GM21528 (cell line): ENCODE data around the gene PER1.

Experiments
- ATAC-seq: cut with Tn5 transposase; IDR thresholded peaks from one replicate; pipeline ENCODE4 v1.9.1; 2021; ENCODE audit warnings: mild to moderate bottlenecking, moderate library complexity; ENCODE audit not compliant: unreplicated experiment, low FRiP score

The PER1 gene, protein sequence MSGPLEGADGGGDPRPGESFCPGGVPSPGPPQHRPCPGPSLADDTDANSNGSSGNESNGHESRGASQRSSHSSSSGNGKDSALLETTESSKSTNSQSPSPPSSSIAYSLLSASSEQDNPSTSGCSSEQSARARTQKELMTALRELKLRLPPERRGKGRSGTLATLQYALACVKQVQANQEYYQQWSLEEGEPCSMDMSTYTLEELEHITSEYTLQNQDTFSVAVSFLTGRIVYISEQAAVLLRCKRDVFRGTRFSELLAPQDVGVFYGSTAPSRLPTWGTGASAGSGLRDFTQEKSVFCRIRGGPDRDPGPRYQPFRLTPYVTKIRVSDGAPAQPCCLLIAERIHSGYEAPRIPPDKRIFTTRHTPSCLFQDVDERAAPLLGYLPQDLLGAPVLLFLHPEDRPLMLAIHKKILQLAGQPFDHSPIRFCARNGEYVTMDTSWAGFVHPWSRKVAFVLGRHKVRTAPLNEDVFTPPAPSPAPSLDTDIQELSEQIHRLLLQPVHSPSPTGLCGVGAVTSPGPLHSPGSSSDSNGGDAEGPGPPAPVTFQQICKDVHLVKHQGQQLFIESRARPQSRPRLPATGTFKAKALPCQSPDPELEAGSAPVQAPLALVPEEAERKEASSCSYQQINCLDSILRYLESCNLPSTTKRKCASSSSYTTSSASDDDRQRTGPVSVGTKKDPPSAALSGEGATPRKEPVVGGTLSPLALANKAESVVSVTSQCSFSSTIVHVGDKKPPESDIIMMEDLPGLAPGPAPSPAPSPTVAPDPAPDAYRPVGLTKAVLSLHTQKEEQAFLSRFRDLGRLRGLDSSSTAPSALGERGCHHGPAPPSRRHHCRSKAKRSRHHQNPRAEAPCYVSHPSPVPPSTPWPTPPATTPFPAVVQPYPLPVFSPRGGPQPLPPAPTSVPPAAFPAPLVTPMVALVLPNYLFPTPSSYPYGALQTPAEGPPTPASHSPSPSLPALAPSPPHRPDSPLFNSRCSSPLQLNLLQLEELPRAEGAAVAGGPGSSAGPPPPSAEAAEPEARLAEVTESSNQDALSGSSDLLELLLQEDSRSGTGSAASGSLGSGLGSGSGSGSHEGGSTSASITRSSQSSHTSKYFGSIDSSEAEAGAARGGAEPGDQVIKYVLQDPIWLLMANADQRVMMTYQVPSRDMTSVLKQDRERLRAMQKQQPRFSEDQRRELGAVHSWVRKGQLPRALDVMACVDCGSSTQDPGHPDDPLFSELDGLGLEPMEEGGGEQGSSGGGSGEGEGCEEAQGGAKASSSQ (N-terminal part only)

DNA sequence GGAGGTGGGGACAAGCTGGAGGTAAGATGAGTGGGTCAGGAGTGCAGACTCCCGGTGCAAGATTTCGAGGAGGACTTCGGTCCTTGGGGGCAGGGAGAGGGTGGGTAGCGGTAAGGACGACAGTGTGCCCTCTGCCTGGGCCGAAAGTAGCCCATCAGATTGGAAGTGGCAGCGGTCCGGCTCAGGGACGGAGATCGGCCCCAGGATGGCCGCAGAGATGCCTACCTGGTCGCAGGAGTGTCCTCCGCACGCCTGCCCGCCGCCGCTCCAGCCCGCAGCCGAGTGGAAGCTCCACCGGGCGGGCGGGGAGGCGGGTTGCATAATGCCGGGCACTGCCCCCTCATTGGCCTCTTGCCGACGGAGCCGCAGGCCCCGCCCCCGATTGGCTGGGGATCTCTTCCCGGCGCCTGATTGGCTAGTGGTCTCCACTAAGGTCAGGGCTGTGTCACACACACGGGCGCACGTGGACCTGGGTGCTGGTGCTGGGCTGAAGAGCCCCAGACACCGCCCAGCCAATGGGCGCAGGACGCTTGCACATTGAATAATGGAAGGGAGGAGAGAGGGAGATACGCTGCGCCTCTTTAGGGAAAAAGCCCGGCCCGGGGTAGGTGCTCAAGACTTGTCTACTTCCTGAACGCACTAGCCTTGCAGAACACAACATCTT, at the start of gene PER1:
PER1 (minus strand) TSS at position 293 of the 664 bp plus-strand sequence. CDS start 1,698 bp downstream, outside the sequence.
- ATAC-seq: no peak

DNA sequence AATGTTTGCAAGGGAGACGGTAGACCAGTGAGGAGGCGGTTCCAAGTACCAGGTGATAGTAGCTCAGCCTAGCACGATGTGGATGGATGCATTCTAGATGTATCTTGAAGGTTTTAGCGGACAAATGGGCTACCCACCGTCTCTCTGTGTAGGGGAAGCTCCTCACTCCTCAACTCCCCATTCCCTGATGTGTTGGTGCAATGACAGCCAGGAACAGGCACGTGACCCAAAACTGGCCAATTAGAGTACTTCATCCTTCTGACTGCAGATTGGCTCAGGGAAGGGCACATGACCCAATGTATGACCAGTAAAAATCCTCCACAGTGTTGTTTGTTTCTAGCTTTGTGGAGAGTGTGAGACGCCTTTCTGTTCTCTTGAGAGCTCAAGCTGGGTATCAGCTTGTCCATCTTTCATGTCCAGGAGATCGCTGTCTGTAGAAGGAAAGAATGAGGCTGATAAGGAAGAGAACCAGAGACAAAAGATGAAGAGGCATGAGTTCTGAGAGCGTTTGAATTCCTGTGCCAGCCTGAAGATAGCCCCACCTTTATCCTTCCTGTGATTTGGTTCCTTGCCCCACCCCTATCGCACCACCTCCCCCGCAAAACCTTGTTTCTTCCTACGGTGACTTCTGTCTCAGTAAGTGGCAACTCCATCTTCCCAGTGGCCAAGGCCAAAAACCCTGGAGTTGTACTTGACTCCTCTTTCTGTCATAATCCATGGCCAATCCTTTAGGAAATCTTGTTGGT, 40.0 kb upstream of the PER1 start:
- no peak for ATAC-seq

DNA sequence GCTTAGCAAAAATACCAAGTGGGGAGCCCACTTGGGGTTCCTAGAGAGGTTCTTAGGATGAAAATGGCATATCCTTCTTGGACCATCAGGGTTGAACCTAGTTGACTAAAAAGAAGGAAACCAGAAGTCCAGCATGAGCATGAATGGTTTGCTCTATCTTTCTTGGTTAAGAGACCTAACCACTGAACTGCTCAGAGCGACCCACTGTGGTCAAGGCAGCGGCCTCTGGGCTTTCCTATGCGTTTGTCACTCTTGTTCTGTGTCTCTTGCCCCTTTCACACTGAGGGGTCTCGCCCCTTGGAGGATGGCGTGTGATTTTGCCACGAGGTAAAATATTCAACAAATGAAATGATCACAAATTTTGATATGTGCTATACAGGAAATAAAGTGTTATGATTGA, 38.3 kb upstream of the PER1 start:
- no peak for ATAC-seq

DNA sequence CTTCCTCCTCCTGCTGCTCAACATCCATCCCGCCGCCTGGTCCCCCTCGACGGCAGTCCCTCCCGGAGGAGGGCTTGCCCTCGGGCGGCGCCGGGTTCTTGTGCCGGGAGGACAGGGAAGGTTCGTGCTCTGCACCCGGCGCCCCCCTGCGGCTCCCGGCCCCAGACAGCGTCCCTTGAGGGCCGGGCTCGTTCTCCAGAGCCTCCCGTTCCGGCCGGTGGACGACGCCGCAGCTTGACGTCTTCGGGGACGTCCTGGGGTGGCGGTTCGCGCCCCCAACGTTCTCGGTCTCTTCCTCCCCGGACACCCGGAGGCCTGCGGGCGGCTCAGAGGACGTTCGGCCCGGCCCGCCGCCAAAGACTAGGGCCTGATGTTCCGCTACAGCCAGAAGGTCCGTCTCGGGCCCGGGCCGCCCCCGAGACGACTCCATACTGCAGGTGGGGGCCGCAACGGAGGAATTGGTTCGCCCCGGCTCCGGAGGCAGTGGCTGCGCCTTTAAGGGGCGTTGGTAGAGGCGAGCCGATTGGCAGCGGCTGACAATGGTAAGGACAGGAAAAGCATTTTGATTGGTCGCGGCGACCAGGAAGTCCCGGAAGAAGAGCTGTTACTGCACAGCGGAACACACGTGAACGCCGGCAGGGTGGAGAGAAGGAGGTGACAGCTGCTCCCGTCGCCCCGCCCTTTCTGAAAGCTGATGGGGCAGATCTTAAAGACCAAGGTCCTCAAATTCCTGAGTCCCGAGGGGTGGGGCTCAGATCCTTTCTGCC, 37.7 kb upstream of the PER1 start, which contains the start of gene BORCS6:
BORCS6 (minus strand) TSS at position 470 of the 767 bp plus-strand sequence; CDS start at position 430, 40 bp downstream.
- peak; percentile 49 for ATAC-seq

DNA sequence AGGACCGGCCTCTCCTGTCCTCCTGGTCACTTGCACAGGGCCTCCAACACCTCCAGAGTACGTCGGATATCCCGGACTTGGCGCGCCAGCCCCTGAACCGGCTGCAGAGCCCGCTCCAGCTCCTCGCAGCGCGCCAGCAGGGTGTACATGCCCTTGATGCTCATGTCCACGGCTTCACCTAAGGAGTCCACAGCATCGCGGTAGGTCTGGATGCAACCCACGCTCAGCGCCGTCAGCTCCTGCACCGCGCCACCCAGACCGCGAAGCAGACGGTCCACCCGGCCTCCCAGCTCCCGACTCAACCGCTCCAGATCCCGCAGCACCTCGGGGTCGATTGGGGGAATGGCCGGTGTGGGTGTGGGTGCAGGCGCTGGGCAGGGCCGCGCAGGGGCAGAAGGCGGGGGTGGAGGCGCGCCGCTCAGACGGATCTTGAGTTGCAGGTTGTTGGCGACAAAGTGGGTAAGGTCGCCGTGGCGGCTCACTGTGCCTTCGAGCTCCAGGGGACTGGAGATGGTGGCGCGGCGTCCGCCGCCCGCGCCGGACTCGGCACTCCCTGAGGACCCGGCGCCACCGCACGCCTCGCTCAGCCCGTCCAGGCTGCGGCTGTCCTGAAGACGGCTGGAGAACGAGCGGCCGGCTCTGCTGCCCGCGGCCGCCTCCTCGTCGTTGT, 37.0 kb upstream of the PER1 start:
- no peak for ATAC-seq

DNA sequence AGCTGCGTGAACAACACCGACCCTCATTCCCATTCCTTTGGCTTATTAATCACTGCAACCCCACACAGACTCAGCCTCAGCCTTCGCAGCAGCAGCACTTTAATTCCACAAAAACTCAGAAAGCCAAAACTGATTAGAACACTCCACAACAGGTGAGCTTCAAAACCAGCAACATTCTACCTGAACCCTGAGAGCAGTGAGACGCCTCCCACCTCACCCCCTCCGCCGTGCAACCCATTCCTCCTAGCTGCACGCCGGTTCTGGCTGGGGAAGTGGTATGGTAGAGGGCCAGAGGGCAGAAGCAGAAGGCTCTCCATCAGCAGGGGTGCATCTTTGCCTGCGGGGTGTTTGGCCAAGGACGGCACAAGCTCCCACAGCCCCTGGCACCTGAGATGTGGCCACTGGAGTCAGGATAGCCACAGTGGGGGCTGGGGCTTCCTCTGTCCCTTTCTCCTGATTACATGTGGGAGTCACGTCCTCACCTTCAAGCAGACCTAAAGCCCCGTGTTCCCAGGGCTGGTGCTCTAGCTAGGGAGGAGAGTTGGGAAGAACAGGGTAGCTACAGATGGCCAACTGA, 36.1 kb upstream of the PER1 start:
- ATAC-seq: no peak

DNA sequence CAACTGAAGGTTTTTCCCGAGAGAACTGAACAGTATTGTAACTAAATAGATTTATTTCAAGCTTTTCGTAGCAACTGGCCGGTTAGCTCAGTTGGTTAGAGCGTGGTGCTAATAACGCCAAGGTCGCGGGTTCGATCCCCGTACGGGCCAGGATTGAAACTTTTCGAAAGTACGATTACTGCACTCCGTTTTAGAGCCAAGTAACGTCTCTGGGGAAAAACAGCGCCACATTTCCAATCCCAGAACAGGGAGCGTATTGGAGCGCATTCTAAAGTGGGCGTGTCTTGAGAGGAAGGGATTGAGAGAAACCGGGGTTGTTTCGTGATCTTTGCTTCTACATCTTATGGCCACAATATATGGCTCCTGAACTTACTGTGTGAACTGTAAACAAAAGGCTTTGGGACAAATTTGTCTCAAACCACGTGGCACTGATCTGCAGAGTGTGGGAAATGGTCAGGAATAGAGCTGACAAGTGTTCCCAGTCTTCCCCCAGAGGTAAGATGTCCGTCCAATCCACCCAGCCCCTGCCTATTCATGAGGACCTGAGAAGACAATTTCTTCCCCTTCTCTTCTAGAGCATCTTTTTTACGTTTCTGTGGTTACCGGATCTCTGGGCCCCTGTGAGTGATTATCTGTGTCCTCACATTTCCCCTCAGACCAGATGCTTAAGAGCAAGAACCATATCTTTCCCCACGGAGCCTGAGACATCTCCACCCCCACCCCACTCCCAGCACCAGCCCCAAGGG, 35.5 kb upstream of the PER1 start:
- peak; percentile 31 for ATAC-seq

DNA sequence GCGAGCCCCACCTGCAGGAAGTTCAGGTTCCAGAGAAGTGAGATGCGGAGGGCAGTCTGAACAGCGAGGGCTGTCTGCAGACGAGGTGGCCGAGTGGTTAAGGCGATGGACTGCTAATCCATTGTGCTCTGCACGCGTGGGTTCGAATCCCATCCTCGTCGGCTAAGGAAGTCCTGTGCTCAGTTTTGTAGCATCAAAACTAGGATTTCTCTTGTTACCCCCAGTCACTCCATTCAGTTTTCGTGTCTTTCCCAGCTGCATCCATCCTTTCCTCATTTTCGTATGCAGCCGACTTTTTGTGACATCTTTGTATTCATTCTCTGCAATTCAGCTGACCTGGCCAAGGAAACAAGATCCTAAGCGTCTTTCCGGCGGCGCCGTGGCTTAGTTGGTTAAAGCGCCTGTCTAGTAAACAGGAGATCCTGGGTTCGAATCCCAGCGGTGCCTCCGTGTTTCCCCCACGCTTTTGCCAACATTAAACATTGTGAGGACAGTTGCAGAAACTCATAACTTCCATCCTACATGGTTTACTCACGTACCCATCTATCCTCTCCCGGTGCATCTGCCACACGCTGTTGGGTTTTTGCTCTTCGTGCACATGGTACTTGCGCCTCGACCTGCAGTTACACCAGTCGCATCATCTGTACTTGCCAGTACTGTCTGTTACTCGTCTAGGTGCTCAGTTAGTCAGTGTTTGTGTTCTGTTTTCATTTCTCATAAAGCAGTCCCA, 34.7 kb upstream of the PER1 start:
- peak; percentile 27 for ATAC-seq

DNA sequence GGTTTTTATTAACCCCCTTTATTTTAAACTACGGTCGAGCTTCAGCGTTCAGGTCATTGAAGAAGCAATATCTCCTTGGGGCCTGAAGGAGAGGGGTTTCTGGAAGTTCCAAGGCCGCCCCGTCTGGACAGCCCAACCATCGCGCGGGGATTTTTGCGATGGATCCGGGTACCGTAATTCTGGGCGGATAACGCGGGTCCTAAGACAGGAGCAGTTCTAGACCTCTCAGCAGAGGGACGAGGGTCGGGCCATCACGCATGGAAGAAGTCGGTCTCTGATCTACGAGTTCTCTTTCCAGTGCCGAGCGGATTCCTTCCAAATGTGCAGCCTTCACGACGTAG, 34.2 kb upstream of the PER1 start:
- peak; percentile 3 for ATAC-seq

DNA sequence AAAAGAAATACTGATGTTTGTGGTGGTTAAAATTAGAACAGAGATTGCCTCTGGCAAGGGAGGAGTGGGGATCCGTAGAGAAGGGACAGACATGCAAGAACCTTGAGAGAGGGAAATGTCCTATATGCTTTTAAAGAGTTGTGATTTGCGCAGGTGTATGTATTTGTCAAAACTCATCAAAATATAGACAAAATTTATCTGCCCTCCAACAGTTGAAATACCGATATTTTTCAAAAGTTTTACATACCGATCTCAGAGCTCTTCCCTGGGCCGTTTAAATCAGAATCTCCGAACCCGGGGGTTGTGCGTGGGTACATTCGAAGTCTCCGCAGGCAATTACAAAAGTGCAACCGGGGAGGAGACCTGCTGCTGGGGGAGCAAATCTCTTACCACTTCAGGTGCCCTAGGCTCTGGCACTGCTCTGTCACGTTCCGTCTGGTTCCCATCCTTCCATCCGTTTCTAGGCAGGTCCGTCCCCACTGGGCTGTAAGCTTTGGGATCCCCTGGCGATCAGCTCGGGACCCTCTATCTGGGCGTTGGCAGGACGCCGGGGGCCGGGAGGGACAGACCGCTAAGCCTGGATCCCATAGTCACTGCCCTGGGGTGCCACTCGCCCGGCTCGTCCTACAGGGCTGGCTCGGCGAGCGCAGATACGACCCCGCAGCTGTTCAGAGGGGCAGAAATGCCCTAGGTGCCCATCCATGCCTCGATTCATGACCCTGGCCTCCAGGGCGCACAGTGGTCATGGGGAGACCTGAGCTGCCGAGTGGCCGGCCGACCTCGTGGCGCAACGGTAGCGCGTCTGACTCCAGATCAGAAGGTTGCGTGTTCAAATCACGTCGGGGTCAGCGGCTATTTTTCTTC, 33.6 kb upstream of the PER1 start:
- no peak for ATAC-seq

DNA sequence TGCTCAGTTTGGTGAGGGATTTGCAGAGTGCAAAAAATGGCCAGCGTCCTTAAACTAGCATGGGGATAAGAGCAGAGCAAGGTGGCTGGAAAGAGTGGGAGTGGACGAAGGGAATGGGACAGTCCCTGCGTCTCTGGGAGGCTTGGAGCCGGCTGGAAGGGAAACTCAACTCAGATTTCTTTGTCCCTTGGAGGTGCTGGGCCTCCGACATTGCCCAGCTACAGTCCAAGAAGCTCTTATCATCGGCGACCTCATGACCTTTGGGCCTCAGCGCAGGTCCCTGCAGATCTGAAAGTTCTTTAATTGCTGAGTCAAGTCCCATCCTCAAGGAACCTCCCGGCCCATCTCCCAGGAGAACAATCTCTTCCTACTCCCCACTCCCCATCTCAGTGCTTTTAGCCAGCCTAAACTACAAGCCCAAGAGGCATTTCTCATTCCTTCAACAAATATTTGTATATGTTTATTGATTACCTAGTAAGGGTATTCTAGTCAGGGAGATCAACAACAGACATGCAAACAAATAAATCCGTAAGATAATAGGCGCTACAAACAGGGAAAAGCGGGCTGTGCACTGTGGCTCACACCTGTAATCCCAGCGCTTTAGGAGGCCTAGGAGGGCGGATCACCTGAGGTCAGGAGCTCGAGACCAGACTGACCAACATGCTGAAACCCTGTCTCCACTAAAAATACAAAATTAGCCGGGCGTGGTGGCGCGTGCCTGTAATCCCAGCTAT, 25.0 kb upstream of the PER1 start:
- ATAC-seq: no peak

DNA sequence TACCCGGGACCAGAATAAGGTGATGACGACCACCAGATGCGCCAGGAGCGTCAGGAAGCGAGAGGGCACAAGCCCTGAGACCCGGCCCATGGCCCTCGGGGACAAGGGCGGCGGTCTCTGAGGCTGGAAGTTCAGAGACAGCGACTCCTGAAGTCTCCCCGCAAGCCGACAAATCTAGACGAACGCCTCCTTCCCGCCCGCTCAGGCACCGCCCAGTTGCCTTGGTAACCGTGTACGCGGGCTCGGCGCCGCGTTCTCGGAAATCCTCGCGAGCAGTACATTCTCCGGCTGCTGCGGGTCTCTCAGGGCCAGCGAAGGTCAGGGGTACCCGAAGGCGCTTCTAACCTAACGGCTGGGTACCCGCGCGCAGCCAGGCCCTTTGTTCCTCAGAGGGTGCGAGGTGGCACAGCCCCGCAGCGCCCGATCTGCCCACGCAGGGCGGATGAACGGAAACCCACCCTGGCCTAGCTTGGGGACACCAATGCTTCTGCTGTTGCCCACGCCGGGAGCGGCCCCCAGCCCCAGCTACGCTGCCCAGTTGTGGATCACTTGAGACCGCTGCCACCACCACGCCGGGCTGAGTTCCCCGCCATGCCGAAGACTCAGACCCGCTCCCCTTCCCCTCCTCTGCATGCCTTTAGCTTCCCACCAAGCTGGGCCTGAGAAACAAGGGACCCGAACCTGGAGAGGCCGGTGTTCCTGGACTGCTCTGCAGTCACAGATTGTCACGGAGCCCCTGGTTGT, 24.2 kb upstream of the PER1 start, which contains the start of gene TMEM107:
TMEM107 (minus strand) TSS at position 184 of the 744 bp plus-strand sequence; CDS start at position 90, 94 bp downstream.
- peak; percentile 38 for ATAC-seq

DNA sequence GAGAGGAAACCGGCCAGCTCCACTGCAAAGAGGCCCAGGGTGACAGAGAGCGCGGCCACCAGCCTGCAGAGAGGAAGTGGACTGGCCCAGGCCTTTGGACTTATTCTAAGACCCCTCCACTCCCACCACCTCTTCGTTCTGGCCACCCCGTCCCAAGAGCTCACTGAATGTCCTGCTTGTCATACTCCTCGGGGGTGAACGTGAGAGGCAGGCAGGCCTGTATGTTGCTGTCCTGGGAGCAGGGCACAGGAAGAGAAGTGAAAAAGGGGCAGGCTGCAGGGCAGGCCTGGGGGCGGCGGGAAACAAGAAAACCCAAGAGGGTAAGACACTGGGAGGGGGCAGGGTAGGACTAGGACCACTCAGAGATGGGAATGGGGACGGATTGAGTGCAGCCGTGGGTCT, 23.6 kb upstream of the PER1 start:
- peak; percentile 6 for ATAC-seq

DNA sequence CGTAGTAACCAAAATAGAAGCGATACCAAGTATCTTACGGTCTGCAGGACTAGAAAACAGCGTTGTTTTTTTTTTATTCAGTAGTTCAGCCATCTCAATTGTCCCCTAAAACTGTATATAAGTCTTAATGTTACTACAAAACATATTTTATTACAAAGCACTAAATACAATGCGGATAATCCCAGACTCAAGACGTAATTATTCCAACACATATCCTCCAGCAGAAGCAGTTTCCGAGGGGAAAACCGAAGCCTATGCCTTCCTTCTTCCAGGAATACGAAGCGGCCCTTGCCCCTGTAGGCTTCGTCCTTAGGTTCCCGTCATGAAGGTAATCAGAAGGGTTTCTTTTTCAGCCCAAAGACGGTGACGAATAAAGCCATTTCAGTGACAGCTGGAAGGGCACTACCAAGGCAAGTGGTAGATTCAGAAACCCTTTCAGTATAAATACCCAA, 21.7 kb upstream of the PER1 start:
- ATAC-seq: no peak
